OCI-LY7 (cell line): ENCODE data around the gene CABCOCO1.

Experiments
- EZH2phosphoT487 ChIP-seq: fragments of 200-600 bp; sonication (generic); IDR thresholded peaks from 2 replicates; pipeline ENCODE4 v1.6.1; 2018; ENCODE audit warnings: low read depth, borderline replicate concordance, mild to moderate bottlenecking, mixed run types, antibody characterized with exemption, low read length, moderate library complexity, mixed read lengths
- TF ChIP-seq, protein P1 (sequence below): fragments of 200-600 bp; sonication (generic); conservative IDR thresholded peaks from 2 replicates; pipeline ENCODE4 v1.5.1; 2014; ENCODE audit warnings: mild to moderate bottlenecking, antibody characterized with exemption, low read length, moderate library complexity, mixed read lengths

DNA sequence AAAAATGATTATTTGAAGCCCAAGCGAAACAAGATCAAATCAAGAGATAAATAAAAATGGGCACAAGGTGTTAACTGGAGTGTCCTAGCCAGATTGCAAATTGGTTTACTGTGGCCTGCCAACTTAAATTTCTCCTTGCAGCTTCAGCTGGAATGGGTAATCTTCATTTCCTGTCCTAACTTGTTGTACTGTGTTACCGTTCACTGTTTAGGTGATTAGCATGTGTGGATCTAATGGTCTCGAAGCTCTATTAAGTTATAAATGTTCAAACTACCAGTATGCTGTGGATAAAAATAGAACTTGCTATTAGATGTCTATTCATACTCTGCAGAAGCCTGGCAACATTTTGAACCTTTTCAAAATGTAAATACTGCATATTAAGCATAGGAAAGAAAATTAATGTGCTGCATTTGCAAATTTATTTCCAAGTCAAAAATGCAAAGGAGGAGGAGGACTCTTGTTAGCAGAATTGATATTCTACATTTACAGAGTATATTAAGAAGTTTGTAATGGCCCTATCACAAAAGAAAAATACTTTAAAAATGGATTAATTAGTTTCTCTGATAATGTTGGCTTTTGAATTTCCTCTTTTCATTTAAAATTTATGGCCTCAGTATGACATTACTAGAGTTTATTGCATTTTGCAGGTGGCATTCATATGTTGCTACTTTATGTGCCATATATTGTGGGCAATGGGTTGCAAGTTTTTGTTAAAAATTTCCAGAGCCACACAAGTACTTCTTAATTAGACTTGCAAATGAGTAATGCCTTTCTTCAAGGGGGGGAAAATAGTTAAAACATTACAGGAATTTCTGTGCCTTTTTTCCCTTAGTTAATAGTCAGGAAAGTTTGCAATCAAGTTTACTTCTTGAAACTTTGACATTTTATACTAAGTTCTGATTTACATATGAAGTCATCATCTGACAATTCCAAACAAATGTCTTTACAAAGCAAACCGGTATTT is 92.1 kb downstream of the CABCOCO1 start:
- TF ChIP-seq, protein P1, sequence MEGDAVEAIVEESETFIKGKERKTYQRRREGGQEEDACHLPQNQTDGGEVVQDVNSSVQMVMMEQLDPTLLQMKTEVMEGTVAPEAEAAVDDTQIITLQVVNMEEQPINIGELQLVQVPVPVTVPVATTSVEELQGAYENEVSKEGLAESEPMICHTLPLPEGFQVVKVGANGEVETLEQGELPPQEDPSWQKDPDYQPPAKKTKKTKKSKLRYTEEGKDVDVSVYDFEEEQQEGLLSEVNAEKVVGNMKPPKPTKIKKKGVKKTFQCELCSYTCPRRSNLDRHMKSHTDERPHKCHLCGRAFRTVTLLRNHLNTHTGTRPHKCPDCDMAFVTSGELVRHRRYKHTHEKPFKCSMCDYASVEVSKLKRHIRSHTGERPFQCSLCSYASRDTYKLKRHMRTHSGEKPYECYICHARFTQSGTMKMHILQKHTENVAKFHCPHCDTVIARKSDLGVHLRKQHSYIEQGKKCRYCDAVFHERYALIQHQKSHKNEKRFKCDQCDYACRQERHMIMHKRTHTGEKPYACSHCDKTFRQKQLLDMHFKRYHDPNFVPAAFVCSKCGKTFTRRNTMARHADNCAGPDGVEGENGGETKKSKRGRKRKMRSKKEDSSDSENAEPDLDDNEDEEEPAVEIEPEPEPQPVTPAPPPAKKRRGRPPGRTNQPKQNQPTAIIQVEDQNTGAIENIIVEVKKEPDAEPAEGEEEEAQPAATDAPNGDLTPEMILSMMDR: no peak
- no peak for TF ChIP-seq EZH2phosphoT487
